COLO668 (cell line): ENCODE results near the gene SURF4.
"Not testable (repeated sequence)": the region's sequence is repeated elsewhere in the genome, so short reads cannot be mapped to it uniquely, and the experiment has no call there.

ENCODE experiments used
- DNase-seq: peaks from one replicate; lab custom pipeline; 2025; ENCODE audit not compliant: unreplicated experiment; lab: John Stamatoyannopoulos, UW

Gene SURF4

DNA sequence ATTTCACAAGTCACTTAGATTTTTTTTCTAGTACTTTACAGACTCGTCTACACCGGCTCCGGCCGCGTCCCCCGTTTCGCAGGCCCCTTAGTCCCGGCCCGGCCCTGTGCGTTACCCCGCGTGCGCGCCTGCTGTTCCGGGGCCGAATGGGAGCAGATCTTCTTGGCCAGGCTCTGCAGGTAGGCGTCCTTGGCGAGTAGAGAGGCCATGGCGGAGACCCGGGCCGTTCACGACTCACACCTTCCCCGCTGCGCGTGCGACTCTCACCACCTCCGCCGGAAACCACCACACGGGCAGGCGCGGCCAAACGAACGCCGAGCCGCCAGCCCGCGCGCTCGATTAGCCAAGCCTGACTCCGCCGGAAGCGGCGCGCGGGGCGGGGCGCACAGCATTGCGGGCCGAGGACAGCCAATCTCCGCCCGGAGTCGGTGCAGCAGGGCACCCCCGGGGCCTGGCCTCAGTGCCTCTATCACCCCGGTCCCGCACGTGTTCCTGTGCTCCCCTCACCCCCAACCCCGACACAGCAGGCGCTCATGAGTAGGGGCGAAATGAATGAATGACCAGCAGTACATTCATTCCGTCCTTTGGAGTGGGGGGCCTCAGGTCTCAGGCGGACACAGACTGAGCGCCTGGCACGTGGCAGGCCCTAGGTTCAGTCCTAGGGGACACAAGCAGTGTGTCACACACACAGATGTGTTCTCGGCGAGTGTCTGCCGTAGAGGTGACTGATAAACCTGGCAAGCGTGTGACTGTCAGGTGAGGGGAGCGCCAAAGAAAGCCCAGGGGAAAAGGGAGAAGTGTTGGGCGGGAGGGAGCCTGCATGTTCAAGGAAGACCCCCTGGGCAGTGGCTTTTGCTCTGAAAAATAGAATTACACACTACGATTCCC lies 39.7 kb downstream of the SURF4 start, which contains the start of gene SURF6:
Gene SURF6 (minus strand): TSS at position 265 of the 888 bp plus-strand sequence. CDS start 56 bp downstream, at position 209.
- peak; percentile 97 for DNase-seq

GRCh38 chr9:133334888-133335287 lies 41.0 kb downstream of the SURF4 start:
- DNase-seq, result not testable (repeated sequence)

DNA sequence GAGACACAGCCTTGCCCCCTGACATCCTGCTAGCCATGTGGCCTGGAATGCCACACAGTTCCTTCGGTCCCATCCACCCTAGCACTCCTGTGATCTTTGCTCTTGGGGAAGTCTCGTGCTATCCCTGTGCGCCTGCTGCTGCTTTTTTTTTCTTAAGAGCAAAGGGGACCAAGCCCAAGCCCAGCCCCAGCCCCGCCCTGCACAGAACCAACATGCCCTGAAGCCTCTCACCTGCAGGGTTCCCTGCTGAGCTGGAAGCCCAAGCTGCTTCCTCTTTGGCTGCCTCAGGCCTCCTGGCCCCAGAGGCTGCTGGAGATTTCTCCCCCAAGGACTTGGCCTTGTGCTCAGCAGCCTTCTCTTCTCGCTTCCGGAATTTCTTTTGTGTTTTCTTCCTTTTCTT lies 41.7 kb downstream of the SURF4 start:
- DNase-seq, result peak; percentile 33

DNA sequence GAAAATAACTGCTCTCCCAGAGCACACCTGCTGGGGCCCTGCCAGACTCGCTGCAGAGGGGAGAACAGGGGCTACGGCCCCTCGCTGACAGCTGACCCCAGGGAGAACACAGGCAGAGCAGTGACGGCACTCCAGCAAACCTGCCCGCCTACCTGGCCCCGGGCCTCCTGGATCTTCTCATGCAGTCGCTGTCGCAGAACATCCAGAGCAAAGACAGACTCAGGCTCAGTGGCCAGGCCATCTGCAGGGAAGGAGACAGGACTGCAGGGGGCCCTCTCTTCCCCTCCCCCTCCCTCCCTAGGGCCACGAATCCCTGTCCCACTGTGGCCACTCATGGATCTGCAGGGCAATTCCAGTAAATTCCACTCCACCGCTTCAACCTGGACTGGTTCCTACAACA lies 42.3 kb downstream of the SURF4 start:
- DNase-seq, result no peak

GRCh38 chr9:133333011-133333410 lies 42.8 kb downstream of the SURF4 start:
- no peak for DNase-seq

- DNase-seq, result no peak
Measured at GRCh38 chr9:133332381-133332730, 43.5 kb downstream of the SURF4 start.

GRCh38 chr9:133331641-133332380 lies 44.0 kb downstream of the SURF4 start:
- DNase-seq, result no peak

DNA sequence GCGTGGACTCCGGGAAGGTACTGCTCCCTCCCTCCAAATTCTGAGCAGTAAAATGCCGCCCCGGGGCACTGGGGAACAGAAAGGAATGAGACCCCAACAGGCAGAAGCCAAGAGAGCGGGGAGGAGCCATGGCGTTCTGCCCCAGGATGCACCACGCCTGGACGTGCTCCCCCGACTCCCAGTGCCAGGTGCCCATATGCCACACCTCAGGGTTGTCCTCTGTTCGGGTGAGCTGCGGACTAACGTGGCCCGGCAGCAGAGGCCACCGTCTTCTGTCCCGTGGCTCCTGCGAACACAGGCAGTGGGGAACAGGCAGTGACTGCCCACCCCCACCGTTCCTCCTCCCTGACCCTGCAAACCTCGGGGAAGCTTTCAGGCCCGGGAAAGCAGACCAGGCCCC lies 44.6 kb downstream of the SURF4 start:
- no peak for DNase-seq

- not testable (repeated sequence) for DNase-seq
Measured at GRCh38 chr9:133329306-133330156, 46.3 kb downstream of the SURF4 start.

DNA sequence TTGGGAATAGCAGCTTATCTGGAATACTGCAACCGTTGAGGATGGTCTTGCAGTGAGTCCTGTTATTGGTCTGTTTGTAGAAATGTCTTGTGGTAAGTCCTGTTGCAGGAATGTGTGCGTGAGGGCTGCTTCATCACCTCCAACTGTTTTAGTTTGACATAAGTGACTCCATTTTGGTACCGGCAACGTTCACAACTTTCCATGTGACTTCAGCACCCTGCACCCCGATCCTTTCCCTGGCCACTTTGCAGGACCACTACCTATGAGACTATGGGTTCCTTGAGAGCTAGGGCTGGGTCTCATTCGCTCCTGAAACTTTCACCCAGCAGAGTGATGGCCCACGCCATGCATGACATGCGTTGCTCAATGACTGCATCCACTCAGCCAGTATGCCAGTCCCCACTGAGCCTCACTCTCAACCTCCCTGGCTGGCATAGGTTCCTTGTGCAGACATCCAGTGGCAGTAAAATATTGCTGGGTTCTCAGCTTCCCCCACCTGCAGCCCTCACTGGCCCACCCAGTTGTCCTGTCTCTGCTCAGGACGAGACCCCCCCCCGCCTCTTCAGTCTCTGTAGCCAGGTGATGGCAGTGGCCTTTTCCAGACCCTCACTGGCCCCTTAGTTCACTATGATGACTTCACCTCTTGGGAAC lies 47.9 kb downstream of the SURF4 start:
- no peak for DNase-seq

- DNase-seq, result not testable (repeated sequence)
Measured at GRCh38 chr9:133327021-133327420, 48.8 kb downstream of the SURF4 start.

GRCh38 chr9:133323991-133324703 lies 51.7 kb downstream of the SURF4 start:
- no peak for DNase-seq

DNA sequence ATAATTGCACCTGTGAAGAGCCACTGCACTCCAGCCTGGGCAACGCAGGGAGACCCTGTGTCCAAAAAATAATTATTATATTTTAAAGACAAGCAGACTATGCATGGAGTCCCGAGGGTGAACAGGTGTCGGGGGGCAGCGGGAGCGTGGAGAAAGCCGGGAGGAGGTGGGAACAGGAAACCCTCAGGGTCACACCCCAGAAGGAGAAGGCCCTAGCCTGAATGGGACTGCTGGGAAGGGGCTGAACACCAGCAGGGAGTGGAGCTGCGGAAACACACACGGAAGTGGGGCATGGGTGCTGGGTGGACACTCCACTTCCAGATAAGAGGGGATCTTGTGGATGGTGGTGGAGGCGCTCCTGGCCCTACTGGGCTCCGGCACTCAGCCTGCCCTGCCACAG lies 52.6 kb downstream of the SURF4 start:
- no peak for DNase-seq

- no peak for DNase-seq
Measured at GRCh38 chr9:133322701-133323100, 53.2 kb downstream of the SURF4 start.

GRCh38 chr9:133321411-133321935 lies 54.4 kb downstream of the SURF4 start:
- no peak for DNase-seq

DNA sequence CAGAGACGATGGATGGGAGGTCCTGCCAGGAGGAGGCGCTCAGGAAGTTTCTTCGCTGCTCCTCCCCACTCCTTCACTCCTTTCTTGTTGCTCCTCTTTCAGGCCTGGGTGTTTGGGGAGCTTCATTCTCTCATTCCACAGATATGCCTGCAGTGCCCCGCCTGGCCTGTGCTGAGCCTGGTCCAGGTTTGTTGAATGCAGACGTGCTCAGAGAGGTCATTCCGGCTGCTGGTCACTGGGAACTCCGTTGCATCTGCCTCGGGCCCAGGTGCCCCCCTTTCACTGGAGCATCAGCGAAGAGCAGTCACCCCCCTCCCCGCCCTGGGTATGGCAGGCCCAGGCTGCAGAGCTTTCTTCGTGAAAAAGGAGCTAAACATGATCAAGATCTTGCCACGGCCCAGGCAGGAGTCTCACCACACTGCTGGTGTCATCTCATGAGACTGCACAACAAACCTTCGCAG lies 55.4 kb downstream of the SURF4 start:
- no peak for DNase-seq

- not testable (repeated sequence) for DNase-seq
Measured at GRCh38 chr9:133317551-133317950, 58.3 kb downstream of the SURF4 start.

- DNase-seq, result no peak
Measured at GRCh38 chr9:133315997-133316396, 59.9 kb downstream of the SURF4 start.
